ENCODE results near the gene GPR17. TPM values are rescaled to one million over a fixed set of nuclear protein-coding genes. Genes with fewer than 3 reads are reported as not detected.

Gene GPR17
- total RNA-seq, 1 experiment from 2014 or later = 1.0 TPM

DNA sequence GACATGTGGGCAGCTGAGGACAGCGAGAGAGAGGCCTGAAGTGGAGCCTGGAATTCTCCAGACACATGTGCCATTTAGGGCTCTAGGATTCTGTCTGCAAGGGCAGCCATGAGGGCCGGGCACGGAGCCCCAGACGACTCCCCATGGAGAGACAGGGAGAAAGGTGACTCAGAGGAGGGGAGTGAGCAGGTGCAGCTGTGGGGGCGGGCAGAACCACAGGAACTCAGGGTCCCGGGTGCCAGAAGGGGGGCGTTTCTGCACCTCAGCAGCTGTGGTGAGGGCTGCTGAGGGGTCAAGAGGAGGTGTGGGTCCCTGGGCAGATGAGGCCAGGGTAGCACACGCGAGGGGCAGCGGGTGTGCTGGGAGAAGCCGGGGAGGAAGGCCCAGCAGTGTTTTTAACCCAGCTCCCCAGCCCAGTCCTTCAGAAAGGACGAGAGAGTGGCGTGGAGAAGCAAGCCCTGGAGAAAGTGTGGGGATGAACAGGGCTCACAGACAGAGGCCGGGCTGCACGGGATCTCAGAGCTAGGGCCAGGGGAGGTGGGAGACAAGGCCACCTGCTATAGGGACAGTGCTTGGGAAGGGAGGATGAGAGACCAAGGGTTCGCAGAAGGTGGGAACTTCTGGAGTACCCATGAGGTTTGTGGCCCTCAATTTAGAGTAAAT lies 7.6 kb downstream of the GPR17 start:
- CTCF ChIA-PET = no interaction called here
- Histone ChIP-seq H3K4me3 (ENCODE audit: low read length) (no peak overlapping the region), H3K4me2 (ENCODE audit: low read length) (no peak overlapping the region), H3K9ac (ENCODE audit: low read length) (no peak overlapping the region), H3K27ac (ENCODE audit: low read length) (no peak overlapping the region), H3K27me3 (ENCODE audit: low read length) (no peaks in the 10 kb centered on the region), H3K9me2 (replicated peaks; ENCODE audit: low read length) (no peaks in the 10 kb centered on the region), H3K9me3 (ENCODE audit: low read length) (no peaks in the 10 kb centered on the region), H3K36me3 (ENCODE audit: low read depth, low read length) (no peaks in the 10 kb centered on the region), H4K20me1 (ENCODE audit: low read length) (no peaks in the 10 kb centered on the region), H3K79me2 (ENCODE audit: low read length) (no peaks in the 10 kb centered on the region), H2AFZ (ENCODE audit: low read length) (no peak overlapping the region), H3F3A (ENCODE audit: low read length, unreplicated experiment) (no peaks in the 10 kb centered on the region), H3K4me1 (ENCODE audit: insufficient read depth, low read length) (peaks cover 8% of the 10 kb centered on the region)
- ATAC-seq = no peak
- intact Hi-C loops (cut with micrococcal nuclease) = no loop called here
- no peak for TF ChIP-seq EZH2phosphoT487 (IDR thresholded peaks at IDR 0.05; ENCODE audit: borderline replicate concordance, low read length)
- TF ChIP-seq EZH2 (IDR thresholded peaks at IDR 0.05; ENCODE audit: low read length, unreplicated experiment) = no peak
- TF ChIP-seq CTCF (conservative IDR thresholded peaks at IDR 0.05; ENCODE audit: low read depth, low read length) = no peak
- BruUV-seq (replicated peaks) = no TSS peak
- DNase-seq = no peak
- POLR2A ChIA-PET (ENCODE audit: unreplicated experiment) = no interaction called here

DNA sequence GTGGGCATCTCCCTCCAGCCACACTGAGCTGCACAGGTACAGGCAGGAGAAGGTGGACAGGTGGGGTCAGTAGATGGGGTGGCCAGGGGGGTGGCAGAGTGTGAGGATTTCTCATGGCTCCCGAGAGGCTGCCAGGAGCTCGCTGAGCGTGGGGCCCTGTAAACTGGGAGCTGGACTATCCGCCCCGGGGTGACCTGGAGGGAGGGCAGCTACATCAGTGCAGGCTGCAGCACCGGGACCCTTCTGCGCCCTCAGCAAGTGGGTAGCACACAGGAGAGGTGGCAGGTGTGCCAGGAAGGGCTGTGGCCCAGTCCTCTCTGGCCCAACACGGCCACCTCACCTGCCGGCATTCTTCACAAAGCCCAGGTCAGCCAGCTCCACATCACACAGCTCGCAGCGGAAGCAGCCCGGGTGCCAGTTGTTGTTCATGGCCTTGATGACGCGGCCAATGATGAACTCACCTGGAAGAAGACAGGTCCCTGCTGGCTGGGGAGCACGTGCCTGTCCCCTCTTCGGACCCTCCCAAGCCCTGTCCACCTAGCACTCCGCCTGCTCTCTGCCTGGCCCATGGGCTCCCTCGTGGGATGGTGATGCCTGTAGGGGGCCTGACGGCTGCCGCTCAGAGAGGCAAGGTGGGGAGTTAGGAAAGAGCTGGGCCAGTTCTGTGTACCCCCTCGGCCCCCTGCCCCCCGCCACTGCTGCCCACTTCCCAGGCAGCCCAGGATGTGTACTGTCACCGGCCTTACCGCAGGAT lies 8.3 kb downstream of the GPR17 start:
- Histone ChIP-seq H3K9ac (ENCODE audit: low read length) (no peak overlapping the region), H3K27ac (ENCODE audit: low read length) (no peak overlapping the region), H3K9me2 (replicated peaks; ENCODE audit: low read length) (no peaks in the 10 kb centered on the region), H3K4me1 (ENCODE audit: insufficient read depth, low read length) (peaks cover 4% of the 10 kb centered on the region), H3K36me3 (ENCODE audit: low read depth, low read length) (no peaks in the 10 kb centered on the region), H3K4me2 (ENCODE audit: low read length) (no peak overlapping the region), H3K9me3 (ENCODE audit: low read length) (no peaks in the 10 kb centered on the region), H4K20me1 (ENCODE audit: low read length) (no peaks in the 10 kb centered on the region), H3K4me3 (ENCODE audit: low read length) (no peak overlapping the region), H3K79me2 (ENCODE audit: low read length) (no peaks in the 10 kb centered on the region), H3K27me3 (ENCODE audit: low read length) (no peaks in the 10 kb centered on the region), H3F3A (ENCODE audit: low read length, unreplicated experiment) (no peaks in the 10 kb centered on the region), H2AFZ (ENCODE audit: low read length) (no peak overlapping the region)
- POLR2A ChIA-PET (ENCODE audit: unreplicated experiment) = no interaction called here
- no TSS peak for BruUV-seq (replicated peaks)
- DNase-seq (no peak), ATAC-seq (no peak)
- intact Hi-C loops (cut with micrococcal nuclease) = no loop called here
- TF ChIP-seq EZH2 (IDR thresholded peaks at IDR 0.05; ENCODE audit: low read length, unreplicated experiment) (no peak), CTCF (conservative IDR thresholded peaks at IDR 0.05; ENCODE audit: low read depth, low read length) (no peak), EZH2phosphoT487 (IDR thresholded peaks at IDR 0.05; ENCODE audit: borderline replicate concordance, low read length) (no peak)
- CTCF ChIA-PET = no interaction called here

GRCh38 chr2:127654838-127655175 lies 8.9 kb downstream of the GPR17 start:
- H3K27me3 ChIP-seq (ENCODE audit: low read length) = no peaks in the 10 kb centered on the region
- H3F3A ChIP-seq (ENCODE audit: low read length, unreplicated experiment) = no peaks in the 10 kb centered on the region
- H3K79me2 ChIP-seq (ENCODE audit: low read length) = no peaks in the 10 kb centered on the region
- POLR2A ChIA-PET (ENCODE audit: unreplicated experiment) = no interaction called here
- H3K27ac ChIP-seq (ENCODE audit: low read length) = no peak overlapping the region
- no peaks in the 10 kb centered on the region for H4K20me1 ChIP-seq (ENCODE audit: low read length)
- BruUV-seq (replicated peaks) = no TSS peak
- intact Hi-C loops (cut with micrococcal nuclease) = no loop called here
- no peaks in the 10 kb centered on the region for H3K4me1 ChIP-seq (ENCODE audit: insufficient read depth, low read length)
- no peak for DNase-seq
- CTCF ChIA-PET = no interaction called here
- no peak overlapping the region for H3K9ac ChIP-seq (ENCODE audit: low read length)
- no peak overlapping the region for H2AFZ ChIP-seq (ENCODE audit: low read length)
- no peak for TF ChIP-seq EZH2 (IDR thresholded peaks at IDR 0.05; ENCODE audit: low read length, unreplicated experiment)
- TF ChIP-seq CTCF (conservative IDR thresholded peaks at IDR 0.05; ENCODE audit: low read depth, low read length) = no peak
- no peak for TF ChIP-seq EZH2phosphoT487 (IDR thresholded peaks at IDR 0.05; ENCODE audit: borderline replicate concordance, low read length)
- H3K4me3 ChIP-seq (ENCODE audit: low read length) = no peak overlapping the region
- H3K9me2 ChIP-seq (replicated peaks; ENCODE audit: low read length) = no peaks in the 10 kb centered on the region
- no peak for ATAC-seq
- H3K4me2 ChIP-seq (ENCODE audit: low read length) = no peak overlapping the region
- H3K9me3 ChIP-seq (ENCODE audit: low read length) = no peaks in the 10 kb centered on the region
- no peaks in the 10 kb centered on the region for H3K36me3 ChIP-seq (ENCODE audit: low read depth, low read length)

All from PC-3 (cell line).